Measurements from ENCODE around the gene RASA4. TPM values are rescaled to one million over a fixed set of nuclear protein-coding genes. Genes with fewer than 3 reads are reported as not detected.
A peak's percentile ranks its signal among the peaks of the same experiment; 100 is the strongest.
"Not testable (repeated sequence)": the region's sequence is repeated elsewhere in the genome, so short reads cannot be mapped to it uniquely, and the experiment has no call there.

The RASA4 gene
- 4.5 and 16.5 TPM in 2 replicates for total RNA-seq (2014; rRNA removed; shearing (Covaris generic); ENCODE audit: low replicate concordance)

GRCh38 chr7:102616507-102617125 lies at the start of gene RASA4:
RASA4 (minus strand) TSS chr7:102616756; CDS start chr7:102616689, 67 bp downstream.
- H3K36me3 ChIP-seq (ENCODE audit: insufficient read depth, low read length); H3K4me1 ChIP-seq (ENCODE audit: low read length); H3K4me3 ChIP-seq (ENCODE audit: low read length); H3K9ac ChIP-seq (ENCODE audit: low read length); H3K9me3 ChIP-seq (ENCODE audit: low read length); H3K27me3 ChIP-seq (ENCODE audit: low read length); H4K20me1 ChIP-seq (ENCODE audit: insufficient read depth, low read depth, low read length); H3K79me2 ChIP-seq (ENCODE audit: low read length); H3K9me2 ChIP-seq (replicated peaks; ENCODE audit: insufficient read depth, low read length); H2AFZ ChIP-seq (ENCODE audit: low read length); H3K27ac ChIP-seq (ENCODE audit: low read length): not testable (repeated sequence)
- peak within 1 kb of the TSS; percentile 40 for H3K4me2 ChIP-seq (ENCODE audit: low read depth, low read length, poor library complexity, severe bottlenecking)
- DNase-seq, result peak; percentile 58

- not testable (repeated sequence) for DNase-seq; H3K9me2 ChIP-seq (replicated peaks; ENCODE audit: insufficient read depth, low read length); H4K20me1 ChIP-seq (ENCODE audit: insufficient read depth, low read depth, low read length); H3K4me1 ChIP-seq (ENCODE audit: low read length); H3K27me3 ChIP-seq (ENCODE audit: low read length); H3K4me2 ChIP-seq (ENCODE audit: low read depth, low read length, poor library complexity, severe bottlenecking); H3K27ac ChIP-seq (ENCODE audit: low read length); H2AFZ ChIP-seq (ENCODE audit: low read length); H3K9ac ChIP-seq (ENCODE audit: low read length); H3K4me3 ChIP-seq (ENCODE audit: low read length); H3K9me3 ChIP-seq (ENCODE audit: low read length); H3K36me3 ChIP-seq (ENCODE audit: insufficient read depth, low read length); H3K79me2 ChIP-seq (ENCODE audit: low read length)
These were observed 48.2 kb upstream of the RASA4 start for GRCh38 chr7:102664765-102665164.

GRCh38 chr7:102649924-102650323 lies 33.4 kb upstream of the RASA4 start, which contains the start of gene SPDYE2B:
SPDYE2B (plus strand) TSS chr7:102650319; CDS start chr7:102652349, 2,030 bp downstream.
- not testable (repeated sequence) for H3K9me3 ChIP-seq (ENCODE audit: low read length); H3K4me3 ChIP-seq (ENCODE audit: low read length); H4K20me1 ChIP-seq (ENCODE audit: insufficient read depth, low read depth, low read length); H3K27me3 ChIP-seq (ENCODE audit: low read length); H2AFZ ChIP-seq (ENCODE audit: low read length); H3K9me2 ChIP-seq (replicated peaks; ENCODE audit: insufficient read depth, low read length); H3K4me1 ChIP-seq (ENCODE audit: low read length); H3K27ac ChIP-seq (ENCODE audit: low read length); DNase-seq; H3K79me2 ChIP-seq (ENCODE audit: low read length); H3K9ac ChIP-seq (ENCODE audit: low read length); H3K36me3 ChIP-seq (ENCODE audit: insufficient read depth, low read length); H3K4me2 ChIP-seq (ENCODE audit: low read depth, low read length, poor library complexity, severe bottlenecking)

GRCh38 chr7:102647813-102648212 lies 31.3 kb upstream of the RASA4 start:
- not testable (repeated sequence) for DNase-seq; H3K4me1 ChIP-seq (ENCODE audit: low read length); H3K9ac ChIP-seq (ENCODE audit: low read length); H3K27ac ChIP-seq (ENCODE audit: low read length); H3K79me2 ChIP-seq (ENCODE audit: low read length); H2AFZ ChIP-seq (ENCODE audit: low read length); H3K4me3 ChIP-seq (ENCODE audit: low read length); H3K9me3 ChIP-seq (ENCODE audit: low read length); H3K4me2 ChIP-seq (ENCODE audit: low read depth, low read length, poor library complexity, severe bottlenecking); H4K20me1 ChIP-seq (ENCODE audit: insufficient read depth, low read depth, low read length); H3K9me2 ChIP-seq (replicated peaks; ENCODE audit: insufficient read depth, low read length); H3K27me3 ChIP-seq (ENCODE audit: low read length); H3K36me3 ChIP-seq (ENCODE audit: insufficient read depth, low read length)

- H2AFZ ChIP-seq (ENCODE audit: low read length); DNase-seq; H3K9ac ChIP-seq (ENCODE audit: low read length); H3K4me2 ChIP-seq (ENCODE audit: low read depth, low read length, poor library complexity, severe bottlenecking); H3K9me2 ChIP-seq (replicated peaks; ENCODE audit: insufficient read depth, low read length); H3K27me3 ChIP-seq (ENCODE audit: low read length); H3K79me2 ChIP-seq (ENCODE audit: low read length); H3K9me3 ChIP-seq (ENCODE audit: low read length); H3K4me3 ChIP-seq (ENCODE audit: low read length); H3K27ac ChIP-seq (ENCODE audit: low read length); H4K20me1 ChIP-seq (ENCODE audit: insufficient read depth, low read depth, low read length); H3K36me3 ChIP-seq (ENCODE audit: insufficient read depth, low read length); H3K4me1 ChIP-seq (ENCODE audit: low read length): not testable (repeated sequence)
These were observed 26.8 kb upstream of the RASA4 start for GRCh38 chr7:102643404-102643803.

- H3K9me2 ChIP-seq (replicated peaks; ENCODE audit: insufficient read depth, low read length); H3K27me3 ChIP-seq (ENCODE audit: low read length); H4K20me1 ChIP-seq (ENCODE audit: insufficient read depth, low read depth, low read length); H3K4me1 ChIP-seq (ENCODE audit: low read length); H3K4me3 ChIP-seq (ENCODE audit: low read length); H3K79me2 ChIP-seq (ENCODE audit: low read length); H3K9ac ChIP-seq (ENCODE audit: low read length); H3K4me2 ChIP-seq (ENCODE audit: low read depth, low read length, poor library complexity, severe bottlenecking); H2AFZ ChIP-seq (ENCODE audit: low read length); H3K36me3 ChIP-seq (ENCODE audit: insufficient read depth, low read length); H3K9me3 ChIP-seq (ENCODE audit: low read length); DNase-seq; H3K27ac ChIP-seq (ENCODE audit: low read length): not testable (repeated sequence)
These were observed 26.1 kb upstream of the RASA4 start, which contains the start of gene UPK3BL1 for GRCh38 chr7:102642691-102643090. UPK3BL1 (minus strand) TSS chr7:102642791; CDS start chr7:102642741, 50 bp downstream.

- H4K20me1 ChIP-seq (ENCODE audit: insufficient read depth, low read depth, low read length); H3K27me3 ChIP-seq (ENCODE audit: low read length); H3K36me3 ChIP-seq (ENCODE audit: insufficient read depth, low read length); H3K4me3 ChIP-seq (ENCODE audit: low read length); H3K9me3 ChIP-seq (ENCODE audit: low read length); H3K27ac ChIP-seq (ENCODE audit: low read length); H3K4me2 ChIP-seq (ENCODE audit: low read depth, low read length, poor library complexity, severe bottlenecking); H3K79me2 ChIP-seq (ENCODE audit: low read length); H3K9ac ChIP-seq (ENCODE audit: low read length); H3K9me2 ChIP-seq (replicated peaks; ENCODE audit: insufficient read depth, low read length); H3K4me1 ChIP-seq (ENCODE audit: low read length); H2AFZ ChIP-seq (ENCODE audit: low read length): not testable (repeated sequence)
- peak; percentile 34 for DNase-seq
These were observed 22.3 kb upstream of the RASA4 start for GRCh38 chr7:102638848-102639247.

GRCh38 chr7:102636956-102637355 lies 20.4 kb upstream of the RASA4 start:
- not testable (repeated sequence) for H3K27ac ChIP-seq (ENCODE audit: low read length); H3K9me2 ChIP-seq (replicated peaks; ENCODE audit: insufficient read depth, low read length); H3K4me1 ChIP-seq (ENCODE audit: low read length); DNase-seq; H2AFZ ChIP-seq (ENCODE audit: low read length); H4K20me1 ChIP-seq (ENCODE audit: insufficient read depth, low read depth, low read length); H3K4me3 ChIP-seq (ENCODE audit: low read length); H3K9me3 ChIP-seq (ENCODE audit: low read length); H3K27me3 ChIP-seq (ENCODE audit: low read length); H3K36me3 ChIP-seq (ENCODE audit: insufficient read depth, low read length); H3K4me2 ChIP-seq (ENCODE audit: low read depth, low read length, poor library complexity, severe bottlenecking); H3K9ac ChIP-seq (ENCODE audit: low read length); H3K79me2 ChIP-seq (ENCODE audit: low read length)

- not testable (repeated sequence) for H3K9ac ChIP-seq (ENCODE audit: low read length); DNase-seq
These were observed 18.8 kb upstream of the RASA4 start for GRCh38 chr7:102635354-102635753.

More at GRCh38 chr7:102635354-102635753, 18.8 kb upstream of the RASA4 start:
- not testable (repeated sequence) for H3K27ac ChIP-seq (ENCODE audit: low read length); H3K27me3 ChIP-seq (ENCODE audit: low read length); H3K36me3 ChIP-seq (ENCODE audit: insufficient read depth, low read length); H2AFZ ChIP-seq (ENCODE audit: low read length); H3K4me1 ChIP-seq (ENCODE audit: low read length); H3K4me3 ChIP-seq (ENCODE audit: low read length); H3K79me2 ChIP-seq (ENCODE audit: low read length); H3K9me2 ChIP-seq (replicated peaks; ENCODE audit: insufficient read depth, low read length); H3K4me2 ChIP-seq (ENCODE audit: low read depth, low read length, poor library complexity, severe bottlenecking); H3K9me3 ChIP-seq (ENCODE audit: low read length); H4K20me1 ChIP-seq (ENCODE audit: insufficient read depth, low read depth, low read length)
